ENCODE results near the gene PACS2. TPM values are rescaled to one million over a fixed set of nuclear protein-coding genes. Genes with fewer than 3 reads are reported as not detected.

Gene PACS2
- total RNA-seq, 4 donors from 2014 or later, result 59.8 to 97.4 (median 71.2) TPM

- no peak overlapping the region for H3K4me3 ChIP-seq
- 91% methylated on average over 10 of the region's 17 CpGs for WGBS
- no peaks in the 10 kb centered on the region for H3K27me3 ChIP-seq
- TF ChIP-seq CTCF (IDR thresholded peaks at IDR 0.05) (no peak), POLR2AphosphoS5 (IDR thresholded peaks at IDR 0.05) (no peak), POLR2A (IDR thresholded peaks at IDR 0.05; ENCODE audit: low read depth) (no peak), EP300 (IDR thresholded peaks at IDR 0.05) (no peak)
- intact Hi-C loops (cut with DNase I), result no loop called here
- H3K4me1 ChIP-seq, result peaks cover 70 to 88% (median 79%) of the 10 kb centered on the region in 4 donors
- DNase-seq (ENCODE audit: extremely low spot score), result no peak
- peak overlapping the region in 2 of 4 donors; percentile 0 to 31 for H3K27ac ChIP-seq (replicated peaks in 1 of 4)
- no peaks in the 10 kb centered on the region for H3K9me3 ChIP-seq
- H3K36me3 ChIP-seq, result no peaks in the 10 kb centered on the region
Observed at GRCh38 chr14:105329411-105330150, 15.0 kb downstream of the PACS2 start.

- Histone ChIP-seq H3K27me3 (no peaks in the 10 kb centered on the region), H3K27ac (replicated peaks in 1 of 4) (peak overlapping the region in 3 of 4 donors; percentile 0 to 31 (median 5)), H3K4me1 (peaks cover 61 to 88% (median 75%) of the 10 kb centered on the region in 4 donors), H3K36me3 (no peaks in the 10 kb centered on the region), H3K4me3 (no peak overlapping the region), H3K9me3 (no peaks in the 10 kb centered on the region)
- DNase-seq (ENCODE audit: extremely low spot score), result no peak
- intact Hi-C loops (cut with DNase I), result no loop called here
- 59% methylated on average over 10 of the region's 13 CpGs for WGBS
- TF ChIP-seq EP300 (IDR thresholded peaks at IDR 0.05) (no peak), POLR2AphosphoS5 (IDR thresholded peaks at IDR 0.05) (peak in 1 of 2 donors; percentile 33)
Observed at GRCh38 chr14:105330491-105330895, 15.9 kb downstream of the PACS2 start.

- WGBS, result 86% methylated on average over 8 of the region's 8 CpGs
- peaks cover 56 to 80% (median 70%) of the 10 kb centered on the region in 4 donors for H3K4me1 ChIP-seq
- DNase-seq (ENCODE audit: extremely low spot score), result no peak
Observed at GRCh38 chr14:105331575-105332349, 17.2 kb downstream of the PACS2 start.

GRCh38 chr14:105332350-105332874 lies 17.9 kb downstream of the PACS2 start:
- H3K4me1 ChIP-seq, result peaks cover 54 to 78% (median 70%) of the 10 kb centered on the region in 4 donors
- H3K36me3 ChIP-seq, result no peaks in the 10 kb centered on the region
- H3K27ac ChIP-seq (replicated peaks in 1 of 4), result no peak overlapping the region
- intact Hi-C loops (cut with DNase I), result no loop called here
- 80% methylated on average over 9 of the region's 11 CpGs for WGBS
- no peak for DNase-seq (ENCODE audit: extremely low spot score)
- TF ChIP-seq CTCF (IDR thresholded peaks at IDR 0.05) (no peak), POLR2AphosphoS5 (IDR thresholded peaks at IDR 0.05) (no peak), POLR2A (IDR thresholded peaks at IDR 0.05; ENCODE audit: low read depth) (no peak), EP300 (IDR thresholded peaks at IDR 0.05) (no peak)
- H3K27me3 ChIP-seq, result no peaks in the 10 kb centered on the region
- no peak overlapping the region for H3K4me3 ChIP-seq
- H3K9me3 ChIP-seq, result no peaks in the 10 kb centered on the region

More at GRCh38 chr14:105331575-105332349, 17.2 kb downstream of the PACS2 start:
- no peaks in the 10 kb centered on the region for H3K36me3 ChIP-seq
- intact Hi-C loops (cut with DNase I), result no loop called here
- no peaks in the 10 kb centered on the region for H3K9me3 ChIP-seq
- no peaks in the 10 kb centered on the region for H3K27me3 ChIP-seq
- no peak for TF ChIP-seq POLR2A (IDR thresholded peaks at IDR 0.05; ENCODE audit: low read depth)
- no peak for TF ChIP-seq POLR2AphosphoS5 (IDR thresholded peaks at IDR 0.05)
- no peak for TF ChIP-seq EP300 (IDR thresholded peaks at IDR 0.05)
- TF ChIP-seq CTCF (IDR thresholded peaks at IDR 0.05), result no peak
- no peak overlapping the region for H3K4me3 ChIP-seq
- no peak overlapping the region for H3K27ac ChIP-seq (replicated peaks in 1 of 4)

- no peak overlapping the region for H3K4me3 ChIP-seq
- H3K9me3 ChIP-seq, result no peaks in the 10 kb centered on the region
- WGBS, result 80% methylated on average over 15 of the region's 15 CpGs
- no peak overlapping the region for H3K27ac ChIP-seq (replicated peaks in 1 of 4)
- peaks cover 54 to 80% (median 73%) of the 10 kb centered on the region in 4 donors for H3K4me1 ChIP-seq
- TF ChIP-seq POLR2AphosphoS5 (IDR thresholded peaks at IDR 0.05), result no peak
- TF ChIP-seq POLR2A (IDR thresholded peaks at IDR 0.05; ENCODE audit: low read depth), result no peak
- TF ChIP-seq EP300 (IDR thresholded peaks at IDR 0.05), result no peak
- no peak for TF ChIP-seq CTCF (IDR thresholded peaks at IDR 0.05)
- no peaks in the 10 kb centered on the region for H3K27me3 ChIP-seq
- DNase-seq (ENCODE audit: extremely low spot score), result no peak
- intact Hi-C loops (cut with DNase I), result no loop called here
- no peaks in the 10 kb centered on the region for H3K36me3 ChIP-seq
Observed at GRCh38 chr14:105333020-105333490, 18.5 kb downstream of the PACS2 start.

Measured in esophagus muscularis mucosa (tissue), 4 donors.